Measurements from ENCODE around the gene RECK. TPM values are rescaled to one million over a fixed set of nuclear protein-coding genes. Genes with fewer than 3 reads are reported as not detected.

Gene RECK
- total RNA-seq, 1 donor from 2014 or later, result 4.5 TPM

GRCh38 chr9:36093384-36093783 lies 56.7 kb downstream of the RECK start:
- intact Hi-C loops (cut with micrococcal nuclease), result no loop called here
- ATAC-seq (no peak), DNase-seq (no peak)

GRCh38 chr9:36099718-36100117 lies 63.0 kb downstream of the RECK start:
- intact Hi-C loops (cut with micrococcal nuclease), result loop anchor here (5.0 kb wide), 1 partner anchor 68 kb away; the partner anchor contains the start of gene CCIN
- DNase-seq, result no peak

GRCh38 chr9:36100532-36100931 lies 63.8 kb downstream of the RECK start:
- no peak for ATAC-seq
- intact Hi-C loops (cut with micrococcal nuclease), result loop anchor here (5.0 kb wide), 1 partner anchor 67 kb away; the partner anchor contains the start of gene CCIN
- no peak for DNase-seq

More at GRCh38 chr9:36099718-36100117, 63.0 kb downstream of the RECK start:
- ATAC-seq, result no peak

- ATAC-seq, result peak; percentile 43
- no peak for DNase-seq
- intact Hi-C loops (cut with micrococcal nuclease), result loop anchor here (5.0 kb wide), 1 partner anchor 65 kb away; the partner anchor contains the start of gene CCIN
Observed at GRCh38 chr9:36101916-36102741, 65.4 kb downstream of the RECK start.

GRCh38 chr9:36102742-36103495 lies 66.2 kb downstream of the RECK start:
- ATAC-seq (peak; percentile 94), DNase-seq (peak; percentile 88)
- intact Hi-C loops (cut with micrococcal nuclease), result loop anchor here (5.0 kb wide), 1 partner anchor 64 kb away; the partner anchor contains the start of gene CCIN

- intact Hi-C loops (cut with micrococcal nuclease), result no loop called here
- ATAC-seq, result no peak
- DNase-seq, result no peak
Observed at GRCh38 chr9:36109071-36109470, 72.4 kb downstream of the RECK start.

- DNase-seq (no peak), ATAC-seq (no peak)
- intact Hi-C loops (cut with micrococcal nuclease), result no loop called here
Observed at GRCh38 chr9:36110434-36110833, 73.7 kb downstream of the RECK start.

GRCh38 chr9:36112516-36112915 lies 75.8 kb downstream of the RECK start:
- DNase-seq (no peak), ATAC-seq (no peak)
- intact Hi-C loops (cut with micrococcal nuclease), result no loop called here

GRCh38 chr9:36113999-36114398 lies 77.3 kb downstream of the RECK start:
- ATAC-seq (no peak), DNase-seq (no peak)
- intact Hi-C loops (cut with micrococcal nuclease), result no loop called here

- DNase-seq (no peak), ATAC-seq (no peak)
- intact Hi-C loops (cut with micrococcal nuclease), result no loop called here
Observed at GRCh38 chr9:36116593-36116992, 79.9 kb downstream of the RECK start.

- no peak for DNase-seq
- intact Hi-C loops (cut with micrococcal nuclease), result no loop called here
- ATAC-seq, result no peak
Observed at GRCh38 chr9:36118201-36118600, 81.5 kb downstream of the RECK start.

GRCh38 chr9:36118706-36119105 lies 82.0 kb downstream of the RECK start:
- no peak for ATAC-seq
- intact Hi-C loops (cut with micrococcal nuclease), result no loop called here
- DNase-seq, result no peak

- DNase-seq, result no peak
- ATAC-seq, result no peak
- intact Hi-C loops (cut with micrococcal nuclease), result no loop called here
Observed at GRCh38 chr9:36119476-36119875, 82.8 kb downstream of the RECK start.

- intact Hi-C loops (cut with micrococcal nuclease), result no loop called here
- ATAC-seq (no peak), DNase-seq (no peak)
Observed at GRCh38 chr9:36120705-36121104, 84.0 kb downstream of the RECK start.

GRCh38 chr9:36121971-36122370 lies 85.3 kb downstream of the RECK start:
- no peak for DNase-seq
- no peak for ATAC-seq
- intact Hi-C loops (cut with micrococcal nuclease), result no loop called here

GRCh38 chr9:36123515-36123914 lies 86.8 kb downstream of the RECK start:
- ATAC-seq, result no peak
- no peak for DNase-seq
- intact Hi-C loops (cut with micrococcal nuclease), result no loop called here

GRCh38 chr9:36125062-36125855 lies 88.5 kb downstream of the RECK start:
- intact Hi-C loops (cut with micrococcal nuclease), result no loop called here
- ATAC-seq (no peak), DNase-seq (no peak)

- DNase-seq (no peak), ATAC-seq (no peak)
- intact Hi-C loops (cut with micrococcal nuclease), result no loop called here
Observed at GRCh38 chr9:36126016-36126730, 89.5 kb downstream of the RECK start.

Measured in left ventricle myocardium superior (tissue), 1 donor.